ENCODE data around the gene ATP1A4. TPM values are rescaled to one million over a fixed set of nuclear protein-coding genes. Genes with fewer than 3 reads are reported as not detected.

Gene ATP1A4
- total and polyA plus RNA-seq, 3 experiments from 2014 or later: not detected

DNA sequence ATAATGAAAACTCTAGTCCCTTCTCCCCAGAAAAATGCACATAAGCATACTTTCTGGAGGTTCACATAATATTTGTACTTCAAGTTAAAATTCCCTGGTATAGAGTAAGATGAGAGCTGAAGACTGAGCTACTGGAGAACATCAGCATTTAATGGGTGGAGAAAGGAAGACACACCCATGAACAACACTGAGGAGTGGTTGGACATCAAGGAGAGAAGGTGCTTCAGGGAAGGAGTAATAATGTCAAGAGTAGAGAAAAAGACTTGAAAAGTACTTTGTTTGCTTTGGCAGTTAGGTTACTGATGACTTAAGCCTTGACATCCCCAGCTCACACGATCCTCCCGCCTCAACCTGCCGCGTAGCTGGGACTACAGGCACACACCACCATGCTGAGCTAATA, 75.6 kb downstream of the ATP1A4 start:
- peaks cover 2 to 38% (median 26%) of the 10 kb centered on the region in 3 donors for H3K36me3 Mint-ChIP-seq
- ChIA-PET CTCF (no interaction called here), POLR2A (no interaction called here)
- H3K4me1 Mint-ChIP-seq: no peaks in the 10 kb centered on the region
- peaks cover 86% of the 10 kb centered on the region for H3K36me3 ChIP-seq (ENCODE audit: insufficient read depth, low read length)
- H3K27me3 Mint-ChIP-seq: no peaks in the 10 kb centered on the region
- H3K27ac Mint-ChIP-seq: peak overlapping the region in 1 of 8 donors; percentile 23
- no peaks in the 10 kb centered on the region for H3K27me3 ChIP-seq (ENCODE audit: insufficient read depth, low read length, poor library complexity, severe bottlenecking)
- no peak overlapping the region for H3K27ac ChIP-seq (ENCODE audit: low read depth, low read length)
- H3K4me3 Mint-ChIP-seq: no peak overlapping the region
- H3K4me3 ChIP-seq (ENCODE audit: low read length): no peak overlapping the region
- no peak for DNase-seq
- no peaks in the 10 kb centered on the region for H3K9me3 Mint-ChIP-seq
- H3K4me1 ChIP-seq (ENCODE audit: insufficient read depth, low read length): no peaks in the 10 kb centered on the region
- H3K9me3 ChIP-seq (ENCODE audit: low read length): no peaks in the 10 kb centered on the region

DNA sequence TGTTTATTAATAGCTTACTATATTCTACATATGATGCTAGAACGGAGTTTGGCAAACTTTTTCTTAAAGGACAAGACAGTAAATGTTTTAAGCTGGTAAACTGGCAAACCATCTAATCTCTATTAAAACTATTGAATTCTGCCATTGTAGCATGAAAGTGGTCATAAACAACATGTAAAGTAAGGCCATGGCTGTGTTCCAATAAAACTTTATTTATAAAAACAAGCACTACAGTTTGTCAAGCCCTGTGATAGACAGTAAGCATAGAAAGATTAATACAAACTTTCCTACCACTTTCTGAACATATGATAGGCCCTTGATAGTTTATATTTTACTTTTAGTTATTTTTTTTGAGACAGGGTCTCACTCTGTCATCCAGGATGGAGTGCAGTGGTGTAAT, 76.2 kb downstream of the ATP1A4 start:
- peaks cover 81% of the 10 kb centered on the region for H3K36me3 ChIP-seq (ENCODE audit: insufficient read depth, low read length)
- CTCF ChIA-PET: interaction anchor here (1.5 to 1.6 kb wide), 2 partner anchors 24 to 142 kb away, joined by 4 to 7 read pairs; no protein-coding TSS in a partner anchor
- no peaks in the 10 kb centered on the region for H3K27me3 ChIP-seq (ENCODE audit: insufficient read depth, low read length, poor library complexity, severe bottlenecking)
- no peak overlapping the region for H3K4me3 ChIP-seq (ENCODE audit: low read length)
- Mint-ChIP-seq H3K4me3 (no peak overlapping the region), H3K27ac (no peak overlapping the region), H3K36me3 (peaks cover 0 to 40% (median 22%) of the 10 kb centered on the region in 3 donors), H3K27me3 (no peaks in the 10 kb centered on the region), H3K4me1 (no peaks in the 10 kb centered on the region), H3K9me3 (no peaks in the 10 kb centered on the region)
- POLR2A ChIA-PET: no interaction called here
- no peaks in the 10 kb centered on the region for H3K9me3 ChIP-seq (ENCODE audit: low read length)
- H3K4me1 ChIP-seq (ENCODE audit: insufficient read depth, low read length): no peaks in the 10 kb centered on the region
- no peak overlapping the region for H3K27ac ChIP-seq (ENCODE audit: low read depth, low read length)
- no peak for DNase-seq

DNA sequence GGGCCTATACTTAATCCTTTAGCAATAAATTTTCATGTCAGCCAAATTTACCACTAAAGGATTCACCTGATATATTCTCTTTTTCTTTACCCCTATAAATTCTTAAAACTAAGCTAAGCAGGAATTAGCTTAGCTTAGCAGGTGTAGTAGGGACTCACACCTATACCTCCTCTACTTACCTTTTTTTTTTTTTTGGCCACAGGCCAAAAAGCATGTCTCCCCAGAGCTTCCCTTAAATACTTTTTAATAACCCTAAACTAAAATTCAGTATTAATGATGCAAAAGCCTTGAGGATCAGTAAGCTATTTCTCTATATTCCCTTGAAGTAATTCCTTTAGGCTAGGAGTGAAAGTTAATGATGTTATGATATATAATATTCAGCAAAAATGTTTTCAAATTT, 77.0 kb downstream of the ATP1A4 start:
- H3K27me3 ChIP-seq (ENCODE audit: insufficient read depth, low read length, poor library complexity, severe bottlenecking): no peaks in the 10 kb centered on the region
- H3K9me3 Mint-ChIP-seq: no peaks in the 10 kb centered on the region
- peaks cover 1 to 8% (median 8%) of the 10 kb centered on the region in 3 donors for H3K4me1 Mint-ChIP-seq
- H3K27ac Mint-ChIP-seq: peak overlapping the region in 2 of 8 donors; percentile 19 to 54
- no peak for DNase-seq
- H3K27me3 Mint-ChIP-seq: no peaks in the 10 kb centered on the region
- peaks cover 0 to 48% (median 18%) of the 10 kb centered on the region in 3 donors for H3K36me3 Mint-ChIP-seq
- H3K4me3 ChIP-seq (ENCODE audit: low read length): no peak overlapping the region
- peaks cover 72% of the 10 kb centered on the region for H3K36me3 ChIP-seq (ENCODE audit: insufficient read depth, low read length)
- H3K4me3 Mint-ChIP-seq: no peak overlapping the region
- ChIA-PET CTCF (interaction anchor here (1.5 to 1.6 kb wide), 3 partner anchors 23 to 143 kb away, joined by 4 to 7 read pairs (median 7); no protein-coding TSS in a partner anchor), POLR2A (interaction anchor here (0.6 kb wide), 1 partner anchor 23 kb away, joined by 3 read pairs; no protein-coding TSS in a partner anchor)
- no peaks in the 10 kb centered on the region for H3K9me3 ChIP-seq (ENCODE audit: low read length)
- H3K4me1 ChIP-seq (ENCODE audit: insufficient read depth, low read length): no peaks in the 10 kb centered on the region
- H3K27ac ChIP-seq (ENCODE audit: low read depth, low read length): no peak overlapping the region

DNA sequence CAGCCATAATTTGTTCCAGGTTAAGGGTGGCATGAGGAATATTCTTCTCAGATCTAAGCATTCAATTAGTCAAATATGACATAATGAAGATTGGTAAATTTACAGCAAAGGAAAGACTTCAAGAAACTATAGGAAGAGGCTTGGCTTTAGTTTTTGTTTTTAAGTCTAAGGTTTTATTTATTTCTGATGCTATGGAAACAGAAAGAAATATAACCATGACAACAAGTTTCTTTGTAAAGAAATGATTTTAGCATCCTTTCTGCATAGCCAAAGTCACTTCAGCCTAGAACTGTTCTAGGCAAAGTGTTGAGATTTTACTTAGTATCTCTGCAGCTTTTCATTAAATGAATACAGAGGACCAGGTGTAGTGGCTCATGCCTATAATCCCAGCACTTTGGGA, 81.5 kb downstream of the ATP1A4 start:
- H3K4me1 Mint-ChIP-seq: peaks cover 10 to 23% (median 20%) of the 10 kb centered on the region in 3 donors
- no peaks in the 10 kb centered on the region for H3K27me3 Mint-ChIP-seq
- Histone ChIP-seq H3K27ac (ENCODE audit: low read depth, low read length) (no peak overlapping the region), H3K36me3 (ENCODE audit: insufficient read depth, low read length) (peaks cover 54% of the 10 kb centered on the region), H3K4me3 (ENCODE audit: low read length) (no peak overlapping the region), H3K9me3 (ENCODE audit: low read length) (no peaks in the 10 kb centered on the region), H3K27me3 (ENCODE audit: insufficient read depth, low read length, poor library complexity, severe bottlenecking) (no peaks in the 10 kb centered on the region), H3K4me1 (ENCODE audit: insufficient read depth, low read length) (no peaks in the 10 kb centered on the region)
- ChIA-PET CTCF (interaction anchor here (1.1 kb wide), 1 partner anchor 19 kb away, joined by 5 read pairs; no protein-coding TSS in a partner anchor), POLR2A (no interaction called here)
- no peak overlapping the region for H3K4me3 Mint-ChIP-seq
- H3K36me3 Mint-ChIP-seq: peaks cover 7 to 84% (median 20%) of the 10 kb centered on the region in 3 donors
- DNase-seq: no peak
- no peaks in the 10 kb centered on the region for H3K9me3 Mint-ChIP-seq
- peak overlapping the region in 4 of 8 donors; percentile 25 to 78 (median 56) for H3K27ac Mint-ChIP-seq

Other genes starting within 250 kb of the ATP1A4 start
- 100 to 1,000 TPM; 566 to 578 TPM for gene TAGLN2, start 226.1 kb upstream of the ATP1A4 start, total RNA-seq
- 811 TPM for gene TAGLN2, start 226.1 kb upstream of the ATP1A4 start, polyA plus RNA-seq
- under 1 TPM; 0.04 to 0.11 TPM for gene IGSF9, start 206.0 kb upstream of the ATP1A4 start, total RNA-seq
- not detected for gene IGSF9, start 206.0 kb upstream of the ATP1A4 start, polyA plus RNA-seq
- not detected for gene SLAMF9, start 197.4 kb upstream of the ATP1A4 start, total RNA-seq
- not detected for gene SLAMF9, start 197.4 kb upstream of the ATP1A4 start, polyA plus RNA-seq
- 1 to 10 TPM; 6.5 to 6.9 TPM for gene PIGM, start 119.6 kb upstream of the ATP1A4 start, total RNA-seq
- 3.2 TPM for gene PIGM, start 119.6 kb upstream of the ATP1A4 start, polyA plus RNA-seq
- gene KCNJ10, start 81.4 kb upstream of the ATP1A4 start, total RNA-seq: under 1 TPM in 1 of 2 experiments, not detected in 1; 0.13 TPM
- not detected for gene KCNJ10, start 81.4 kb upstream of the ATP1A4 start, polyA plus RNA-seq
- gene KCNJ9, start 70.1 kb upstream of the ATP1A4 start, total RNA-seq: under 1 TPM in 1 of 2 experiments, not detected in 1; 0.04 TPM
- not detected for gene KCNJ9, start 70.1 kb upstream of the ATP1A4 start, polyA plus RNA-seq
- 10 to 100 TPM; 39.5 to 42.7 TPM for gene IGSF8, start 53.0 kb upstream of the ATP1A4 start, total RNA-seq
- gene IGSF8, start 53.0 kb upstream of the ATP1A4 start, polyA plus RNA-seq: 59.2 TPM
- not detected for gene ATP1A2, start 35.8 kb upstream of the ATP1A4 start, total RNA-seq
- gene ATP1A2, start 35.8 kb upstream of the ATP1A4 start, polyA plus RNA-seq: not detected
- not detected for gene CASQ1, start 39.0 kb downstream of the ATP1A4 start, total RNA-seq
- gene CASQ1, start 39.0 kb downstream of the ATP1A4 start, polyA plus RNA-seq: not detected
- 10 to 100 TPM; 77.4 to 81.4 TPM for gene PEA15, start 53.8 kb downstream of the ATP1A4 start, total RNA-seq
- 9.1 TPM for gene PEA15, start 53.8 kb downstream of the ATP1A4 start, polyA plus RNA-seq
- 10 to 100 TPM; 95.6 to 97.0 TPM for gene DCAF8, start 110.9 kb downstream of the ATP1A4 start, total RNA-seq
- 54.2 TPM for gene DCAF8, start 110.9 kb downstream of the ATP1A4 start, polyA plus RNA-seq
- 10 to 100 TPM; 56.1 to 57.5 TPM for gene PEX19, start 133.5 kb downstream of the ATP1A4 start, total RNA-seq
- 47.7 TPM for gene PEX19, start 133.5 kb downstream of the ATP1A4 start, polyA plus RNA-seq
- 100 to 1,000 TPM; 129 to 139 TPM for gene COPA, start 191.6 kb downstream of the ATP1A4 start, total RNA-seq
- gene COPA, start 191.6 kb downstream of the ATP1A4 start, polyA plus RNA-seq: 121 TPM
- gene NCSTN, start 191.8 kb downstream of the ATP1A4 start, total RNA-seq: 10 to 100 TPM; 58.7 to 61.3 TPM
- 74.4 TPM for gene NCSTN, start 191.8 kb downstream of the ATP1A4 start, polyA plus RNA-seq
- gene NHLH1, start 215.5 kb downstream of the ATP1A4 start, total RNA-seq: under 1 TPM; 0.38 to 0.48 TPM
- gene NHLH1, start 215.5 kb downstream of the ATP1A4 start, polyA plus RNA-seq: not detected
- gene VANGL2, start 249.0 kb downstream of the ATP1A4 start, total RNA-seq: under 1 TPM; 0.04 to 0.07 TPM
- gene VANGL2, start 249.0 kb downstream of the ATP1A4 start, polyA plus RNA-seq: not detected

All from CD8-positive, alpha-beta memory T cell (primary cell).